SIG-M5 (cell line): ENCODE measurements around the gene ARF3.
"Not testable (repeated sequence)": the region's sequence is repeated elsewhere in the genome, so short reads cannot be mapped to it uniquely, and the experiment has no call there.

Experiments used
- DNase-seq: peaks from one replicate; lab custom pipeline; 2025; lab: John Stamatoyannopoulos, UW

Gene ARF3

GRCh38 chr12:48929551-48929950 lies 27.7 kb downstream of the ARF3 start:
- DNase-seq = no peak

GRCh38 chr12:48927261-48927660 lies 30.0 kb downstream of the ARF3 start:
- no peak for DNase-seq

GRCh38 chr12:48925304-48926011 lies 31.8 kb downstream of the ARF3 start, which contains the start of gene FKBP11:
Gene FKBP11, minus strand, starts transcription at chr12:48925492. Its CDS starts 64 bp downstream, at chr12:48925428.
- DNase-seq = no peak

GRCh38 chr12:48924617-48925303 lies 32.5 kb downstream of the ARF3 start:
- no peak for DNase-seq

GRCh38 chr12:48923117-48923516 lies 34.2 kb downstream of the ARF3 start:
- no peak for DNase-seq

- no peak for DNase-seq
Measured at GRCh38 chr12:48917857-48918537, 39.3 kb downstream of the ARF3 start.

GRCh38 chr12:48910196-48910595 lies 47.1 kb downstream of the ARF3 start:
- DNase-seq = no peak

- not testable (repeated sequence) for DNase-seq
Measured at GRCh38 chr12:48909698-48910097, 47.6 kb downstream of the ARF3 start.

GRCh38 chr12:48907245-48907644 lies 50.0 kb downstream of the ARF3 start:
- DNase-seq = no peak

GRCh38 chr12:48903982-48904411 lies 53.3 kb downstream of the ARF3 start:
- no peak for DNase-seq

- no peak for DNase-seq
Measured at GRCh38 chr12:48903363-48903981, 53.8 kb downstream of the ARF3 start.

- no peak for DNase-seq
Measured at GRCh38 chr12:48901278-48901677, 56.0 kb downstream of the ARF3 start.

- DNase-seq = no peak
Measured at GRCh38 chr12:48899651-48900050, 57.6 kb downstream of the ARF3 start.

GRCh38 chr12:48894271-48894670 lies 63.0 kb downstream of the ARF3 start:
- no peak for DNase-seq

- no peak for DNase-seq
Measured at GRCh38 chr12:48890657-48891418, 66.4 kb downstream of the ARF3 start.

- no peak for DNase-seq
Measured at GRCh38 chr12:48889679-48890078, 67.6 kb downstream of the ARF3 start.
